ENCODE results near the gene ZNF438.

ZNF438 gene

GRCh38 chr10:30992681-30993080 lies 39.0 kb downstream of the ZNF438 start:
- no peaks in the 10 kb centered on the region for H3K27me3 ChIP-seq (replicated peaks)
- DNase-seq = no peak
- in situ Hi-C loops (cut with HindIII; ENCODE audit: low pct_ligation_motif_present, low sequenced_read_pairs) = no loop called here
- no peak for TF ChIP-seq CTCF (IDR thresholded peaks at IDR 0.05; ENCODE audit: low read depth, low read length, missing control alignments)
- no peak overlapping the region for H3K4me3 ChIP-seq (ENCODE audit: low read depth, low read length)
- no peaks in the 10 kb centered on the region for H3K36me3 ChIP-seq (replicated peaks)
- no peak overlapping the region for H3K27ac ChIP-seq

GRCh38 chr10:30991647-30992011 lies 40.0 kb downstream of the ZNF438 start:
- TF ChIP-seq CTCF (IDR thresholded peaks at IDR 0.05; ENCODE audit: low read depth, low read length, missing control alignments) = no peak
- Histone ChIP-seq H3K36me3 (replicated peaks) (no peaks in the 10 kb centered on the region), H3K4me3 (ENCODE audit: low read depth, low read length) (no peak overlapping the region), H3K27me3 (replicated peaks) (no peaks in the 10 kb centered on the region), H3K27ac (no peak overlapping the region)
- in situ Hi-C loops (cut with HindIII; ENCODE audit: low pct_ligation_motif_present, low sequenced_read_pairs) = no loop called here
- no peak for DNase-seq

- Histone ChIP-seq H3K36me3 (replicated peaks) (no peaks in the 10 kb centered on the region), H3K27me3 (replicated peaks) (no peaks in the 10 kb centered on the region), H3K27ac (no peak overlapping the region), H3K4me3 (ENCODE audit: low read depth, low read length) (no peak overlapping the region)
- TF ChIP-seq CTCF (IDR thresholded peaks at IDR 0.05; ENCODE audit: low read depth, low read length, missing control alignments) = no peak
- in situ Hi-C loops (cut with HindIII; ENCODE audit: low pct_ligation_motif_present, low sequenced_read_pairs) = no loop called here
- DNase-seq = no peak
Measured at GRCh38 chr10:30990971-30991646, 40.6 kb downstream of the ZNF438 start.

GRCh38 chr10:30990351-30990750 lies 41.3 kb downstream of the ZNF438 start:
- Histone ChIP-seq H3K27ac (no peak overlapping the region), H3K27me3 (replicated peaks) (no peaks in the 10 kb centered on the region), H3K4me3 (ENCODE audit: low read depth, low read length) (no peak overlapping the region), H3K36me3 (replicated peaks) (no peaks in the 10 kb centered on the region)
- TF ChIP-seq CTCF (IDR thresholded peaks at IDR 0.05; ENCODE audit: low read depth, low read length, missing control alignments) = no peak
- DNase-seq = no peak
- in situ Hi-C loops (cut with HindIII; ENCODE audit: low pct_ligation_motif_present, low sequenced_read_pairs) = no loop called here

- no peaks in the 10 kb centered on the region for H3K36me3 ChIP-seq (replicated peaks)
- no peak for DNase-seq
- H3K27ac ChIP-seq = peak overlapping the region; percentile 26
- in situ Hi-C loops (cut with HindIII; ENCODE audit: low pct_ligation_motif_present, low sequenced_read_pairs) = no loop called here
- H3K27me3 ChIP-seq (replicated peaks) = no peaks in the 10 kb centered on the region
- TF ChIP-seq CTCF (IDR thresholded peaks at IDR 0.05; ENCODE audit: low read depth, low read length, missing control alignments) = no peak
- H3K4me3 ChIP-seq (ENCODE audit: low read depth, low read length) = no peak overlapping the region
Measured at GRCh38 chr10:30988831-30989435, 42.7 kb downstream of the ZNF438 start.

GRCh38 chr10:30987463-30987862 lies 44.2 kb downstream of the ZNF438 start:
- Histone ChIP-seq H3K36me3 (replicated peaks) (no peaks in the 10 kb centered on the region), H3K27me3 (replicated peaks) (no peaks in the 10 kb centered on the region), H3K27ac (no peak overlapping the region), H3K4me3 (ENCODE audit: low read depth, low read length) (no peak overlapping the region)
- no peak for DNase-seq
- no peak for TF ChIP-seq CTCF (IDR thresholded peaks at IDR 0.05; ENCODE audit: low read depth, low read length, missing control alignments)
- in situ Hi-C loops (cut with HindIII; ENCODE audit: low pct_ligation_motif_present, low sequenced_read_pairs) = no loop called here
